ENCODE data around the gene ADGRL1. TPM values are rescaled to one million over a fixed set of nuclear protein-coding genes. Genes with fewer than 3 reads are reported as not detected.
A peak's percentile ranks its signal among the peaks of the same experiment; 100 is the strongest.

Gene ADGRL1
- total RNA-seq, 2 experiments from 2014 or later = 20.8 to 23.5 TPM

DNA sequence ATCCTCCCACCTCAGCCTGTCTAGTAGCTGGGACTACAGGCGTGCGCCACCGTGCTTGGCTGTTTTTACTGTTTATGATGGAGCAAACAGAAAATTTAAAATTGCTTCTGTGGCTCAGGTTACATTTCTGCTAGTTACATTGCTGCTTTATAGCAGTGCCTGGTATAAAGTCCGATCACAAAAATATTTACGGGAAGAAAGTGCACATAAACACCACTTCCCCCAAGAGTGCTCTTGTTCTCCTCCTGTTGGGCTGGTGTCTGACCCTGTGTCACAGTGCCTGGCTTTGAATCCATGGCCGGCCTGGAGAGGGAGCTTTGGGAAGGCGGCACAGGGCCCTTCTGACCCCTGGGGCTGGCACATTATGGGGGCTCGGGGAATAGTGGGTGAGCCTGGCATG, 100.3 kb downstream of the ADGRL1 start:
- Mint-ChIP-seq H3K9me3 (ENCODE audit: low read depth) (no peaks in the 10 kb centered on the region), H3K4me1 (no peaks in the 10 kb centered on the region), H3K36me3 (ENCODE audit: low read depth) (peaks cover 9% of the 10 kb centered on the region), H3K27ac (no peak overlapping the region), H3K27me3 (no peaks in the 10 kb centered on the region), H3K4me3 (no peak overlapping the region)
- DNase-seq (no peak), ATAC-seq (no peak)
- intact Hi-C loops (cut with DNase I, micrococcal nuclease) = no loop called here
- CTCF ChIA-PET = interaction anchor here (0.5 to 1.0 kb wide), 2 partner anchors 9 to 246 kb away, joined by 3 to 6 read pairs; no protein-coding TSS in a partner anchor
- POLR2A ChIA-PET = no interaction called here

DNA sequence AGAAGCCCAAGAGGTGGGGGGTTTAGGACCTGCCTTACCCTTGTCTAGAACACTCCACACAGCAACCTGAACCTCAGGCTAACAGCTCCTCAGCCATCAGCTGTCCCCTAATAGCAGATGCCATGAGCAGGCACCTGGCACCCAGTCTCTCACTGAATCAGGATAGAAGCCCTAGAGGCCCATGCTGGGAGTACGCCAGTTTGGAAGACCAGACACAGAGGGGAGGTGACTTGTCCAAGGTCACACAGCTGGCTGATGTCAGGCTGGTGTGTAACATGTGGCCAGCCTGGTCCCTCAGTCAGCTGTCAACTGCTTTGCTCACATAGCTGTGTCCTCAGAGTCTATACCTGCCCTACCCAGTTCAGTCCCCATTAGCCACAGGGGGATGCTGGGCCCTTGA, 102.7 kb downstream of the ADGRL1 start:
- ATAC-seq (peak; percentile 47), DNase-seq (no peak)
- H3K4me3 Mint-ChIP-seq = no peak overlapping the region
- no peaks in the 10 kb centered on the region for H3K9me3 Mint-ChIP-seq (ENCODE audit: low read depth)
- peaks cover 12% of the 10 kb centered on the region for H3K36me3 Mint-ChIP-seq (ENCODE audit: low read depth)
- intact Hi-C loops (cut with DNase I, micrococcal nuclease) = no loop called here
- no peaks in the 10 kb centered on the region for H3K27me3 Mint-ChIP-seq
- ChIA-PET POLR2A (no interaction called here), CTCF (interaction anchor here (0.7 to 1.1 kb wide), 2 partner anchors 12 to 43 kb away, joined by 3 to 5 read pairs; no protein-coding TSS in a partner anchor)
- H3K27ac Mint-ChIP-seq = no peak overlapping the region
- H3K4me1 Mint-ChIP-seq = no peaks in the 10 kb centered on the region

DNA sequence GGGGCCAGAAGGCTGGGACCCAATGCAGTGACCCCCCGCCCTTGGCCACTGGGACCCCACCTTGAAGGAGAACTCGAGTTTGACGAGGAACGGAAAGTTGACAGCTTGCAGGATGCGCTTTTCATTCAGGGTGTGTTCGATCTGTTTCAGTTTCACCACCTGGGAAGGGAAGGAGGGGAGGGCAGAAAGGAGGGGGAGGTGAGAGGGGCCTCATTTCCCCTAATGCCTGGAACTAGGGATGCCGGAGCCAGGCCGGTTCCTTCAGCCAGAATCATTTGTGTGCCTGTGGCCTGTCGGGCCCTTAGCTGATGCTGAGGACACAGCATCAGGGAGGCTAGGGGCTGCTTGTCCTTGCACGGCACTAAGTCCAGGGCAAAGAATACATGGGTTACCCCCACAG, 103.2 kb downstream of the ADGRL1 start:
- ATAC-seq (no peak), DNase-seq (no peak)
- Mint-ChIP-seq H3K4me1 (no peaks in the 10 kb centered on the region), H3K27me3 (no peaks in the 10 kb centered on the region), H3K27ac (no peak overlapping the region), H3K36me3 (ENCODE audit: low read depth) (peaks cover 12% of the 10 kb centered on the region), H3K4me3 (no peak overlapping the region), H3K9me3 (ENCODE audit: low read depth) (no peaks in the 10 kb centered on the region)
- intact Hi-C loops (cut with DNase I, micrococcal nuclease) = no loop called here
- CTCF ChIA-PET = interaction anchor here (0.7 to 1.9 kb wide), 4 partner anchors 11 to 43 kb away, joined by 3 to 5 read pairs (median 4); no protein-coding TSS in a partner anchor
- POLR2A ChIA-PET = no interaction called here

GRCh38 chr19:14102102-14102696, 103.8 kb downstream of the ADGRL1 start:
- intact Hi-C loops (cut with DNase I, micrococcal nuclease) = no loop called here
- no peaks in the 10 kb centered on the region for H3K4me1 Mint-ChIP-seq
- H3K27ac Mint-ChIP-seq = no peak overlapping the region
- H3K4me3 Mint-ChIP-seq = no peak overlapping the region
- peaks cover 12% of the 10 kb centered on the region for H3K36me3 Mint-ChIP-seq (ENCODE audit: low read depth)
- CTCF ChIA-PET = interaction anchor here (0.8 to 1.9 kb wide), 2 partner anchors 11 to 14 kb away, joined by 3 to 5 read pairs; no protein-coding TSS in a partner anchor
- H3K9me3 Mint-ChIP-seq (ENCODE audit: low read depth) = no peaks in the 10 kb centered on the region
- H3K27me3 Mint-ChIP-seq = no peaks in the 10 kb centered on the region
- POLR2A ChIA-PET = no interaction called here
- DNase-seq (no peak), ATAC-seq (no peak)

- CTCF ChIA-PET = interaction anchor here (0.6 to 1.9 kb wide), 2 partner anchors 15 to 24 kb away, joined by 3 to 5 read pairs; no protein-coding TSS in a partner anchor
- no peak for ATAC-seq
- H3K9me3 Mint-ChIP-seq (ENCODE audit: low read depth) = no peaks in the 10 kb centered on the region
These were observed 104.9 kb downstream of the ADGRL1 start for GRCh38 chr19:14101003-14101545.

More at GRCh38 chr19:14101003-14101545, 104.9 kb downstream of the ADGRL1 start:
- POLR2A ChIA-PET = no interaction called here
- Mint-ChIP-seq H3K27ac (no peak overlapping the region), H3K4me1 (no peaks in the 10 kb centered on the region), H3K27me3 (no peaks in the 10 kb centered on the region), H3K4me3 (no peak overlapping the region), H3K36me3 (ENCODE audit: low read depth) (peaks cover 15% of the 10 kb centered on the region)
- DNase-seq = no peak
- intact Hi-C loops (cut with DNase I, micrococcal nuclease) = no loop called here

Other genes starting within 250 kb of the ADGRL1 start
- 10 to 100 TPM; 14.2 to 15.3 TPM for gene RFX1, start 199.8 kb downstream of the ADGRL1 start, total RNA-seq
- gene RLN3, start 178.0 kb downstream of the ADGRL1 start, total RNA-seq = not detected
- gene IL27RA, start 174.4 kb downstream of the ADGRL1 start, total RNA-seq = 10 to 100 TPM; 49.8 to 52.0 TPM
- gene PALM3, start 144.1 kb downstream of the ADGRL1 start, total RNA-seq = under 1 TPM in 1 of 2 experiments, not detected in 1; 0.16 TPM
- 1 to 10 TPM; 1.1 to 1.6 TPM for gene MISP3, start 133.4 kb downstream of the ADGRL1 start, total RNA-seq
- gene C19orf67, start 120.4 kb downstream of the ADGRL1 start, total RNA-seq = under 1 TPM; 0.21 to 0.39 TPM
- gene SAMD1, start 115.4 kb downstream of the ADGRL1 start, total RNA-seq = 10 to 100 TPM; 72.9 to 73.8 TPM
- gene PRKACA, start 88.4 kb downstream of the ADGRL1 start, total RNA-seq = 10 to 100 TPM; 58.1 to 68.7 TPM
- gene ASF1B, start 69.6 kb downstream of the ADGRL1 start, total RNA-seq = 10 to 100 TPM; 64.6 to 70.4 TPM
- 100 to 1,000 TPM; 207 to 232 TPM for gene ADGRE5, start 175.3 kb upstream of the ADGRL1 start, total RNA-seq
- gene DDX39A, start 213.2 kb upstream of the ADGRL1 start, total RNA-seq = 100 to 1,000 TPM; 168 to 185 TPM
- 100 to 1,000 TPM; 173 to 176 TPM for gene PKN1, start 227.1 kb upstream of the ADGRL1 start, total RNA-seq